NCI-H146 treated with DMSO at 0.1 percent for 48 hours (cell line): ENCODE data around the gene TMEM19.
A peak's percentile ranks its signal among the peaks of the same experiment; 100 is the strongest.
"Not testable (repeated sequence)": the region's sequence is repeated elsewhere in the genome, so short reads cannot be mapped to it uniquely, and the experiment has no call there.

Source experiments
- DNase-seq: peaks from one replicate; lab custom pipeline; 2025; ENCODE audit not compliant: unreplicated experiment; lab: John Stamatoyannopoulos, UW

Gene TMEM19

GRCh38 chr12:71665090-71665463, 20.8 kb upstream of the TMEM19 start:
- DNase-seq: no peak

- DNase-seq: no peak
Observed at GRCh38 chr12:71666259-71666658, 19.6 kb upstream of the TMEM19 start.

- DNase-seq: no peak
Observed at GRCh38 chr12:71671311-71671710, 14.6 kb upstream of the TMEM19 start.

GRCh38 chr12:71671816-71672215, 14.1 kb upstream of the TMEM19 start:
- peak; percentile 14 for DNase-seq

GRCh38 chr12:71682466-71682865, 3.4 kb upstream of the TMEM19 start:
- DNase-seq: no peak

- DNase-seq: no peak
Observed at GRCh38 chr12:71683633-71684032, 2.2 kb upstream of the TMEM19 start.

GRCh38 chr12:71684081-71684480, 1.8 kb upstream of the TMEM19 start:
- DNase-seq: no peak

- DNase-seq: no peak
Observed at GRCh38 chr12:71685312-71685906, 473 bp upstream of the TMEM19 start.

- DNase-seq: no peak
Observed at GRCh38 chr12:71686658-71687025, 760 bp downstream of the TMEM19 start.

GRCh38 chr12:71687172-71687571, 1.3 kb downstream of the TMEM19 start:
- not testable (repeated sequence) for DNase-seq

GRCh38 chr12:71688961-71689570, 3.2 kb downstream of the TMEM19 start:
- no peak for DNase-seq

GRCh38 chr12:71691504-71692129, 5.7 kb downstream of the TMEM19 start:
- peak; percentile 13 for DNase-seq

GRCh38 chr12:71693126-71693525, 7.2 kb downstream of the TMEM19 start:
- DNase-seq: no peak

- DNase-seq: not testable (repeated sequence)
Observed at GRCh38 chr12:71693651-71694050, 7.8 kb downstream of the TMEM19 start.

- no peak for DNase-seq
Observed at GRCh38 chr12:71694099-71694820, 8.4 kb downstream of the TMEM19 start.

- no peak for DNase-seq
Observed at GRCh38 chr12:71695782-71696181, 9.9 kb downstream of the TMEM19 start.

GRCh38 chr12:71702181-71702580, 16.3 kb downstream of the TMEM19 start:
- not testable (repeated sequence) for DNase-seq

GRCh38 chr12:71702590-71702989, 16.7 kb downstream of the TMEM19 start:
- no peak for DNase-seq

GRCh38 chr12:71703206-71703605, 17.3 kb downstream of the TMEM19 start:
- DNase-seq: no peak

GRCh38 chr12:71704920-71705319, 19.0 kb downstream of the TMEM19 start:
- no peak for DNase-seq

- no peak for DNase-seq
Observed at GRCh38 chr12:71708658-71709057, 22.8 kb downstream of the TMEM19 start.
